Fibroblast of skin of right quadriceps (primary cell): ENCODE data around the gene ARHGEF25.
"Not testable (repeated sequence)": the region's sequence is repeated elsewhere in the genome, so short reads cannot be mapped to it uniquely, and the experiment has no call there.

Experiments used
- DNase-seq: peaks from one replicate; pipeline ENCODE4 v3.0.0-alpha.2; 2013

ARHGEF25 gene

DNA sequence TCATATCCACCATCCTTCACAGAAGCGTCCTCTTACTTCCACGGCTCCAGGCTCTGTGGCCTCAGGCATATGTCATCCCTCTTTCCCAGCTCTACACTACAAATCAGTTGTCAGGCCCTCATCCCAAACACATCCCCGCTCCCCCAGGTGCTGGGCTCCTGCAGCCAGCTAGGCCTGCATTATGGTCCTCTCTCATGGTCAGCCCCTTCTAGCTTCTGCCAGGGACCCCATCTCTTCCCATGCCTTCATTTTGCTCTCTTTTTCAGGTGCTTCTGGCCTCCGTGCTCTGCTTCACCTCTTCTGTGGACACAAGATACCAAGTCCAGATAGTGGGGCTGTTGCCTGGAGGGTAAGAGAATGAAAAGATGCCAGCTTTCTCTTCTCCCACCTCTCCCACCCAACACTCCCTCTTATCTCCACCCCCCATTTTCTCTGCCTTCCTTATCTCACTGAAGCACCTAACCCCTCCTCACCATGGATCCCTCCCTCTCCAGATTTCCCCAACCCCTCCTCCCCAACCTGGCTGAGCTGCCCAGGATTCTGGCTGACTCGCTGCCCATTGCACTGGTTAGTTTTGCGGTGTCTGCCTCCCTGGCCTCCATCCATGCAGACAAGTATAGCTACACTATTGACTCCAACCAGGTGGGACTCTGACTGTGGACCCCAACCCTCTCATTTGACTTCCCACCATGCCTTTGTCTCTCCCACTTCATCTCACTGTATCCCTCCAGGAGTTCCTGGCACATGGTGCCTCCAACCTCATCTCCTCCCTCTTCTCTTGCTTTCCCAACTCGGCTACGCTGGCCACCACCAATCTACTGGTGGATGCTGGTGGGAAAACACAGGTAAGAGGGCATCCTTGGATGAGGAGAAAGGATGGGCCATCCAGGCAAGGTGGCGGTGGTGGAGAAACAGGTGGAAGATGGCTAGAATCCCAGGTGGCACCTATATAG is 11.3 kb downstream of the ARHGEF25 start:
- DNase-seq, result no peak

DNA sequence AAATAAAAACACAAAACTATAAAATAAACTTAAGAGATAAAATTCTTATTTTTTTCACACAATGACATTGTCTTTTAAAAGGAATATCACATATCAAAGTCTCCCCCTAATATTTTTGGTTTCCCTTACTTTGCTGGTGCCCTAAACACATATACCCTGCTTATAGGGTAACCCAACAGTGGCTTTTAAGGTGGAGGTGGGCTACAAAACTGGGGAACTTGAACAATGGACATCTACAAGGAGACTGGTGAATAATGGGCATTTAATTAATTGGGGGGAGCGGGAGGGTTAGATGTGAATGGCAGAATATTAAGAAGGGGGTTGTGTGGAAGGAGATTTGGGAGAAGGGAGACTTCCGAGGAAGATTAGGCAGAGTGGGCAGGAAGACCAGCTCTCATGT is 12.2 kb downstream of the ARHGEF25 start:
- DNase-seq, result no peak

DNA sequence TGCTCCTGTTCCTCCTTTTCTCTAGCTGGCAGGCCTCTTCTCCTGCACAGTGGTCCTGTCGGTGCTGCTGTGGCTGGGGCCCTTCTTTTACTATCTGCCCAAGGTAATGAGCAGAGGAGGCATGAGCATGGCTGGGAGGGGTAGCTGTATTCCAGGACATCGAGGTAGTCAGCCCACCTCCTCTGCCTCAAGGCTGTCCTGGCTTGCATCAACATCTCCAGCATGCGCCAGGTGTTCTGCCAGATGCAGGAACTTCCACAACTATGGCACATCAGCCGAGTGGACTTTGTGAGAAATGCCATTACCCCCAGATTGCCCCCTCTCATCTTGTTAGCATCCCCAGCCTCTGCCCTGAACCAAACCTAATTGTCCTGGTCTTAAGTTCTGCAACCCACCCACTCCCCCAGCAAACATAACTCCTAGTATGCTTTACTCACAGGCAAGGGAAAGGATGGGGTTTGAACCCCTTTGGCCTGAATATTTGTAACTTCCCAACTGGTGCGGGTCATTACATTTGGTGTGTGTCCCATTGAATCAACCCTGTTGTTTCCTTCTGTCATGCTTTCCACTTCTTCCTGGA is 12.7 kb downstream of the ARHGEF25 start:
- no peak for DNase-seq

DNA sequence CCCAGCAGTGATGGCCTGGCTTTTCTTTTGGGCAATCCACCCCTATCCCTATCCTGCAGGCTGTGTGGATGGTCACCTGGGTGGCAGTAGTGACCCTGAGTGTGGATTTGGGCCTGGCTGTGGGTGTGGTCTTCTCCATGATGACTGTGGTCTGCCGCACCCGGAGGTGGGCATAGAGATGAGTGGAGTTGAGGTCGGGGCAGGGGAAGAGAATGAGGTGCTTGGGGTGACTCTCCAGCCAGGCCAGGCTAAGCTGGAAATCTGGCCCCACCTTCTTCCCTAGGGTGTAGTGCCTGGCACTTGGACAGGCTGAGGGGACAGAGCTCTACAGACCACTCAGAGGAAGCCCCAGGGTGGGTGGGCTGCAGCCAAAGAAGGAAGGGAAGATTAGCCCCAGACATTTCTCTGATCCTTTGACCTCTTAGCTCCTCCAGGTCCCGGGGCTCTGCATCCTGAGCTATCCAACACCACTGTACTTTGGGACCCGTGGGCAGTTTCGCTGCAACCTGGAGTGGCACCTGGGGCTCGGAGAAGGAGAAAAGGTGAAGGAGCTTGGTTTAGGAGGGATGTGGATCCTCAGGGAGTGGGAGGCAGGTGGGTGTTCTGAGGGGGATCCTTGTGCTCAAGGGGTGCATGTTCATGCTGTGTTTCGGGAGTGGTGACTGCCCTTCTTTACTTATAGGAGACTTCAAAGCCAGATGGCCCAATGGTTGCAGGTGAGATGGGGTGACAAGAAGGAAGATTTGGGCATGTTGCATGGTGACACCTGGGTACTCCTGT is 13.4 kb downstream of the ARHGEF25 start:
- no peak for DNase-seq

DNA sequence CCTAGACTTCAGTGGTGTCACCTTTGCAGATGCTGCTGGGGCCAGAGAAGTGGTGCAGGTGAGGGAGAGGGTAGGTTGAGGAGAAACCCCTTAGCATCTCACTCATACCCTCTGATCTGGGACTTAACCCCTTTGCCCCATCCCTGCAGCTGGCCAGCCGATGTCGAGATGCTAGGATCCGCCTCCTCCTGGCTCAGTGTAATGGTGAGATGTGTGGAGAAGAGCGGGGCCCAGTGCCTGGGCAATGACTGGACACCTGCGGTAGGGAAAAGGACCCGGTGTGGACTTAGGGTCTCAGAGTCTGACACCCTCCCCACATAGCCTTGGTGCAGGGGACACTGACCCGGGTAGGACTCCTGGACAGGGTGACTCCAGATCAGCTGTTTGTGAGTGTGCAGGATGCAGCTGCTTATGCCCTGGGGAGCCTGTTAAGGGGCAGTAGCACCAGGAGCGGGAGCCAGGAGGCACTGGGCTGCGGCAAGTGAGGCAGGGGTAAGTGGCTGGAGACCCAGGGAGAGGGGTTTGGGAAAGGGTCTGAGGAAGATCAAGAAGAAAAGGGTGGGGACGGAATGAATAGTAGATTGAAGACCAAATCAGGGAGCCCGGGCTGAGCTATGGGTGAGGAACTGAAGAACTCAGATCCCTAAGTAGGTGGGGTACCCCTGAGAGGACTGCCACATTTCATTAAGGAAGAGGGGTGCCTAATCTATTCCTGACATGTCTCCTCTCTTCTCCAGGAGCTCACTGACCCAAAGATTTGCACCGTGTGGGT is 14.2 kb downstream of the ARHGEF25 start:
- no peak for DNase-seq

DNA sequence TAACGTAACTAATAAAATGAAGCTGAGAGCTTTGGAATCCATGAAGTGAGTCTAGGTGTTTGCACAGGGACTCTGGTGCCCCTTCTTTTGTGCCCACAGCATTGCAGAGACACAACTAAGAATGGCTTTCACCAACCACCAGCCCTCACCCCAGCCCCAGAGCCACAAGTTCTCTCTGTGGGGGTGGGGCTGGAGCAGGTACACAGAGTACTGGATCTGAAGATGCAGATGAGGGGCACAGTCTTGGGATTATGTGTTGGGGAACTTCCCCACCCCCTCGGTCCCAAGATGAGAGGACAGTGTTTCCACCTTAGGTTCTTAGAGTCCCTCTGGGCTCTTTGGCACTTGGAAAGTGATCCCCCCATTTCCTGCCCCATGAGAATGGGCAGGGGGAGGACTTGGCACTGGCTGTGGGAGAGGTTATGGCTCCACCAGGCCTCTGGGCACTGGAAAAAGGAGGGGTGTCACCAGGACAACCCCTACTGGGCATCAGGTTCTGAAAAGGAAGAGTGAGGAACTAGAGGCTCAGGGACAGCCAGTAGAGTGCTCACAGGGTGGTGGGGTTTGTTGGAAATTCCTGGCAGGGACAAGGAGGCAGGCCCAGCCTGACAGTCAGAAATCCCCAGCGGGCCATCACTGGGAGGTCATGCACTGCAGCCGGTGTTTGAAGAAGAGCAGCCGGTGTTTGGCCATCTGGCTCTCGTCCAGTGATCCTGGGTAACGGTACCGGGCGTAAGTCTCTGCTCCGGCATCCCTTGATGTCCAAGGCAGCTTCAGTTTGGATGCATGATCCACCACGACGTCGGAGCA is 15.1 kb downstream of the ARHGEF25 start:
- no peak for DNase-seq

DNA sequence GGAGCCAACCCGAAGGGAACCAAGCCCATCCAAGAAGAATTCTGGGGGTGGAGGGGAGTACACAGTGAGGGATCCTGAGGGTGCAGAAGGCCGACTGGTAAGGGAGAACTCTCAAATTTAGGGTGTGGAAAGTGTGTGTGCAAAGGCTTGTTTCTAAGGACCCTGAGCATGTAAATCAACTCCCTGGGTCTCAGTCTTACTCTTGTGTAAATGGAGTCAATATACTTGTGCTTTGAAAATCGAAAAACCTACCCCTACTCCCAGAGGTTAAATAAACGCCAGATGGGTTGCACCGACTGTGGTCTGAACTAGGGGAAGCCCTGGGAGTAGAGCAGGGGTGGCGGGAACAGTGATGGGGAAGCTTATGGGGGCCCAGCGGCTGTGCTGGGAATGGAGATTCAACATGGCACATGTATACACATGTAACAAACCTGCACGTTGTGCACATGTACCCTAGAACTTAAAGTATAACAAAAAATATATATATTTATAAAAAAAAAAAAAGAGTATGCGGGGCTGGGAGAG is 15.7 kb downstream of the ARHGEF25 start:
- DNase-seq, result no peak

DNA sequence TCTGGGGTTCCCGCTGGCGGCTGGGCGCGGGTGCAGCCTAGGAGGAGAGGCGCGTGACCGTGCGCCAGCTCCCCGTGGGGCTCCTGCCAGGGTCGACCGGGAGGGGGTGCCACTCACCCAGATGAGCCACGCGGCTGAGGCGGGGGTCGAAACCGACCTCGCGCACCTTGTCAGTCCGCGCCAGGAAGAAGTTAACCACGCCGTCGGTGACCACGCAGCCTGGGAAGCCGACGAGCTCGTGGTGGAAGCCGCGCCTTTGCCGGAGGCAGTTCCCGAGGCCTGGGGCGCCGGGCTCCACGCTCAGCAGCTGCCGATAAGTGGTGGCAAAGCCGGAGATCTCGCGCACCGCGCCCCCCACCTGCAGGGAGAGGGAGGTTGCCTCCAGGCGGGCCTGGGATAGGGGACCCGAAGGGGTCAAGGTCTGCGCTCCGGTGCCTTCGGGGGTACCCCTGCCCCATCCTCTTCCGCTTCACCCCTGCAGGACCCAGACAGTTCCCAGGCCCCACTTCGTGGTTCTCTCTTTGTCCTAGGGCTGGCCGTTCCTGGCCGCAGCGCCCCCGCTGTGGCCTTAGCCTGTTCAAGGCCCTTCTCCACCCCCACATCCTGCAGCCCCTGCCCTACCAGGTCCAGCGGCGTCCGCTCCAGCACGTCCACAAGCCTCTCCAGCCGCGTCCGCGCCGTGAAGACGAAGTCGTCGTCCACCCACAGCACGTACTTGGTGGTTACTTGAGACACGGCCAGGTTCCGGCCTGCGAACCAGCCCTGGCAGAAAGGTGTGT is 16.5 kb downstream of the ARHGEF25 start:
- no peak for DNase-seq

DNA sequence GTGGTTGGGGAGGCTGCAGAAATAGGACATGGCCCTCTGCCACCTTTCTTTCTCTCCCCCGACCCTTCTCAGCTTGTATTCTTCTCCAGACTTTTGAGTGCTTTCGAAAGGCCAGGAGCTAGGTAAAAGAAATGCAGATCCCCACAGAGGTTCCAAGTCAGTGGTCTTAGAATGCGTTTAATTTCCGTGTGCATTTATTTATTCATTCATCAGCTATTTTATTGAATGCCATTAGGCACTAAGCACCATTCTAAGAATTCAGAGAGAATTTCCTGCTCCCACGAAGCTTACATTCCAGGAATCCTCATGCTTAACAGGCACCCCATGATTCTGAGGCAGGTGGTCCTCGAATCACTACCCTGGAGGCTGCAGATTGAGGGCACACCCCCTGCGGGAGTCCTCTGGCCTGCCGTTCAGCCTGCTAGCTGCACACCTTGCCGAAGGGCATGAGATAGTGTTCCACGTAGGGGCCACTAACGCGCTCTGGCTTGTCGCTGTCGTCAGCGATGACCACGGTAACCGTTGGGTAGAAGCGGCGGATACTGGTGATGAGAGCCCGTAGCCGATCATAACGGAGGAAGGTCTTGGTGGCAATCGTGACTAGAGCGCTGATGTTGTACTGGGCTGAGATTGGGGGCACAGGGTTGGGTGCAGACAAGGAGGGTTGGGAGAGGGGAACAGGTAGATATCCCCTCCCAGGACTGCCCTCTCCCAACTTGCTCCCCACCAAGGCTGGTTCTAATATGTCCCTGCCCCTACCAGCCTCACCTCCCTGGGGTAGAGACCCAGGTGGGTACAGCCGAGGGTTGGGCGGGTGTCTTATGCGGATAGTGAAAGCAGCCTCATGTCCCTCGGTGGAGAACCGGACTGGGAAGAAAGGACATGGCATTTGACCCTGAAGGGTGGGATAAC is 17.3 kb downstream of the ARHGEF25 start:
- DNase-seq, result no peak

DNA sequence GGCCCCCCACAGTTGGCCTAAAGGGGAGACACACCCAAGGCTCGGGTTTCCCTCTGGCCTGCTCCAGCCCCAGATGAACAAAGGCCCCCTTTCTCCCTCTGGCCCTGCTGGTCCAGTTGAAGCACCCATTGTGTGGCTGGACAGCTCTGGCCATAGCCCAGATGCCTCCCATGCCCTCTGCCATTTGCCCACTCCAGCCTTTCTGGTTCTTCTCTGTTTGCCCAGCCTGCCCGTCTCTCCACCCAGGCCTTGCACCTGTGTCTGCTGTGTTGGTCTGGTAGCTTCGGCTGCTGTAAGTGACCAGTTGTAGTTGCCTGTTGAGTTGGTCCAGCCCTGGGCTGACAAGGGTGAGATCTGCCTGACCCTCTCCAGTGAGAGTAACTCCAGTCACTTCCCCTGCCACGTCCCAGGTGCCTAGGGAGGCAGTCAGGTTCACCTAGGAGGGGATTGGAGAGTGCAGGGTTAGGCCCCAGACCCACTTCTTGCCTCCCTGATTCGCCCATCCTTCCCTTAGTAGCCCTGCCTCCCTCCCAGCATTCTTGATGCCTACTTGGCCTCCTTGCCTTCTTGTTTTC is 18.7 kb downstream of the ARHGEF25 start:
- DNase-seq, result no peak

DNA sequence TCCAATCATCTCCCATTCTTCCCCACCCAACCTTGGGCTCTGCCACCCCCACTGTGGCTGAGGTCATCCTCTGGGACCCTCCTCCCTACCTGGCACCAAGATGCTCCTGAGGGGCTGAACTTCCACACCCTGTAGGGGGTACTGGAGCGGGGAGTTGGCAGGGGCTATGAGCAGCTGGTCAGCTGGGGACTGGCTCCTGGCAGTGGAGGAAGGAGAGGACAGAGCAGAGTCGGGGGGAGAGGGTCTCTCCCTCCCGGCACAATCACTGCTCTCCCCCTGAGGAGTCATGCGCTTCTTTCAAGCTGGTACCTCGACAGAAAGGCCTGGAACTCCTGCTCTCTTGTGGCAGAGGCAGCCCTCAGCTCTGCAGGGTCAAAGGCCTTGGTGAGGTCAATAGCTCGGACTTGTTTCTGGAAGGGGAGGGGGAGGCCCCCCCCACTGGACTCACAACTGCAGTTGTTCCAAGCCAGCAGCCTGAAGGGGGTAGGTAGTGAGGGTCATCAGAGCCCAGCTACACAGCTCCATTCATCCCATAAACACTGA is 19.7 kb downstream of the ARHGEF25 start:
- DNase-seq, result no peak

DNA sequence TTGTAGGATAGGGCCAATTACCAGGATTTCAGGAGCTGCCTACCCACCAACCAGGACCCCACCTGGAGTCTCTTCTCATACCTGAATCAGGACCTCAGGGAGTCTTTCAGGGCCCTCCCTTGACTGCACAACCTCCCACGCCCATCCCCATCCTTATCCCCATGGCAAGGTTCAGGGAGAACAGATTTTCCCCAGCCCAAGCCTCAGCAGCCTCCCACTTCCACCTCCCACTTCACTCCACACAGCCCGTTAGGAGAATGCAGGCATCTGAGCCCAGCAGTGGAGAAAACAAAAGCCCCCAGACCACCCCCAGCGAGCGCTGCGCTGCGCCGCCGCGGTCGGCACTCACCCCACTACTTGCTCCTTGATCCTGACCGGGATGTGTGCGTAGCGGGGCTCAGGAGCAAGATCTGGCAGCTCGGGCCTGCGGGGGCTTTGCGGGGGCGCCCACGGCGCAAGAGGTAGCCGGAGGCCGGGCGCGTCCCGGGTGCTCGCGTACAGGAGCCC is 20.4 kb downstream of the ARHGEF25 start:
- no peak for DNase-seq

DNA sequence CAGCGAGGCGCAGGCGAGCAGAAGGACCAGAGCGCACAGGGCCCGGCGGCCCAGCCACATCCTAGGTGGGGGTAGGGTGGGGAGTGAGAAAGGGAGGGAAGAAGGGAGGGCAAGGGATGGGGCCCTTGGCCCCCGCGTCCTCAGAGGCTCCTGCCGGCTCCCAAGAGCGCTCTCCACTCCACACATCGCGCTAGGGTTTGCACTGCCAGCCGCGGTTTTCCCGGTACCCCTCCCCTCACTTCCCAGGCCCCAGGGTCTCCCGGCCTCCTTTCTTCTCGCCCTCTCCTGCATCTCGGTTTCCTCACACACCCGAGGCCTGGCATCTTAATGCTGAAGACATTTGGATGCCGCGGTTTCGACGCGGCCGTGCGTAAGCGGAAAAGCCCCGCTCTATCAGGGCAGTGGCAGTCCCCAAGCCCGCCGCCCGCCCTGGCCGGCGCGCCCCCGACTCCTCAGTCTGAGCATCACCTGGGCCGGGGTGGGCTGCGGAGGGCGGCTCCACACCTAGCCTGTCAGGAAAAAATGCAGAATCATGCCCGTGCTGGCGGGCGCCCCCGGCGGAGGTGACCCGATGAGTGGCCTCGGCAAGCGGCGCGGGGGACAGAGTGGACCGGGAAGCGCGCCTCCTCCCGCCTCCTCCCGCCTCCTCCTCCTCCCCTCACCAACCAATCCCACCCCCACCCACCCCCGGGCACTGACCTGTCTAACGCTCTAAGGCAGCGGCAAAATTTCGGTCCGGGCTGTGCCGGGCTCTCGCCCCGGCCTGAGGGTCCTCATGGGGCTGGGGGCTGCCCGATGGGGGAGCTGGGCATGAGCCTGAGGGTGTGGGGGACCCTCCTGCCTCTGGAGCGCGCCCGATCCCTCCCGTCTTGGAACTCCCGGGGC is 21.1 kb downstream of the ARHGEF25 start:
- DNase-seq, result no peak

DNA sequence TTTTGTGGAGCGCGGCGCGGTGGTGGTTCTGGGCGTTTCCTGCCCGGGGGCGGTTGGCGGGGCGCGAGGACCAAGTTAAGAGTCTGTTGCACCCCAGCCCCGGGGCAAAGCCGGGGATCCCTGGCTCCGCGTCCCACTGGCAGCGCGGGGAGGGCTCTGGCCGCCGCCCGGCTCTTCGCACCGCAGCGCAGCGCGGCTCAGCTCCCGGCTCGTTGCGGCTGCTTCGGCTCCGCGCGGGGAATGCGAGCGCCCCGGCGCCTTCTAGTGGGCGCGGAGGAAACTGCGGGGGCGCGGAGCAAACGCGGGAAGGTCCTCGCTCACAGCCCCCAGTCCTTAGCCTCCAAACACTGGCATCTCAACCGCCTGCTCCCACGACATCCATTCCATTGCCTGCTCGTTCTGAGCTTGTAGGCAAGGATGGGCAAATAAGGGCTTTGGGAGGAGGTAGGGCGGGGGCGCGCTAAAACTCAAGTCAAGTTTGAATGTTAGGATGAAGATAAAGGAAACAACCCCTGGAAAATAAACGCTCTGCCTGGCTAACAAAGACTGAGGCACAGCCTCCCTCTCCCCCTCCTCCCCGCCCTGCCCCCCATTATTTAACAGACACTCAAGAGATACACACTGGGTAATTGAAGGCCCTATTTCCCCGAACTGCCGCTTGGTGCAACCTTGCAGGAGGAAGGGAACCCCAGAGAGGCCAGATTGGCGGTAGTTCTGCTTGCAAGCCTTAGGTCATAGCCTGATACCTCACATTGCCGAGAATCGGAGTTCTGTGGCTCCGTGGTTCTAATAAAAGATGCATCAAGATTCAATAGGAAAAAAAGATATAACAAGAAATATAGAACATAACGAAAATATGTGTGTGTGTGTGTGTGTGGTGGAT is 22.0 kb downstream of the ARHGEF25 start, which contains the start of gene B4GALNT1:
Gene B4GALNT1 (minus strand): TSS at position 244 of the 883 bp plus-strand sequence. CDS start 1,069 bp downstream, outside the sequence.
- peak; percentile 53 for DNase-seq

DNA sequence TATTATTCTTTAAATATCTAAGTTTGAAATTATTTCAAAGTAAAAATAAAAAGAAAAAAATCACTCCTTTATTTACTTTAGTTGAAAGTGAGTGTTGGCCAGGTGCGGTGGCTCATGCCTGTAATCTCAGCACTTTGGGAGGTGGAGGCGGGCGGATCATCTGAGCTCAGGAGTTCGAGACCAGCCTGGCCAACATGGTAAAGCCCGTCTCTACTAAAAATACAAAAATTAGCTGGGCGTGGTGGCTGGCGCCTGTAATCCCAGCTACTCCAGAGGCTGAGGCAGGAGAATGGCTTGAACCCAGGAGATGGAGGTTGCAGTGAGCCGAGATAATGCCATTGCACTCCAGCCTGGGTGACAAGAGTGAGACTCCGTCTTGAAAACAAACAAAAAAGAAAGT is 25.5 kb downstream of the ARHGEF25 start:
- not testable (repeated sequence) for DNase-seq

DNA sequence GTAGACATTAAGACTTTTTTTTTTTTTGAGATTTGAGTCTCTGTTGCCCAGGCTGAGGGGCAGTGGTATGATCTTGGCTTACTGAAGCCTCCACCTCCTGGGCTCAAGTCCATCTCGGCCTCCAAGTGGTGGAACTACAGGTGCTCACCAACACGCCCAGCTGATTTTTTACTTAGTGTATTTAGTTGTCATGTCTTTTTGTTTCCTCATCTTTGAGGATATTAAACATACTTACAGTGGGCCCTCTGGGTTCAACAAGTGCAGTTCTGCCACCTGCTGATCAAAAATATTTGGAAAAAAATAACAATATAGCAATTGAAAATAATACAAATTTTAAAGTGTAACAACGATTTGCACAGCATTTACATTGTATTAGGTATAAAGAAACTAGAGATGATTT is 26.1 kb downstream of the ARHGEF25 start:
- no peak for DNase-seq

DNA sequence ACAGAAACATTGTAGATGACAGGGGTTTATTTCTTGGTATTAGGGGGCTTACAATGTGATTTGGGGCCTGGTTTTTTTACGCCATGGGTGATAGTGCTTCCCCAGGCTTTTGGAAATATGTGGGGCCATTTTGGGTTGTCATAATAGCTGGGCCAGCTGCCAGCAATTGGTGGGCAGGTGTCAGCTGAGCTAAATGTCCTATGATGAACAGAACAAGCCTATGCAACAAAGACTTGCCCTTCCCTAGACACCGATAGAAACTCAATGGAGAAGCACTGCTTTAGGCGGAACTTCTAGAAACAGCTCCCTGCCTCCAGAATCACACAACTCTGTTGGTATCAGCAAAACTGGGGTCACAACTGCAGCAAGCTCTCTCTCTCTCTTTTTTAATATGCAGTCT is 26.9 kb downstream of the ARHGEF25 start:
- DNase-seq, result no peak
